ENCODE results near the gene OR51T1.
"Not testable (repeated sequence)": the region's sequence is repeated elsewhere in the genome, so short reads cannot be mapped to it uniquely, and the experiment has no call there.

Gene OR51T1, protein sequence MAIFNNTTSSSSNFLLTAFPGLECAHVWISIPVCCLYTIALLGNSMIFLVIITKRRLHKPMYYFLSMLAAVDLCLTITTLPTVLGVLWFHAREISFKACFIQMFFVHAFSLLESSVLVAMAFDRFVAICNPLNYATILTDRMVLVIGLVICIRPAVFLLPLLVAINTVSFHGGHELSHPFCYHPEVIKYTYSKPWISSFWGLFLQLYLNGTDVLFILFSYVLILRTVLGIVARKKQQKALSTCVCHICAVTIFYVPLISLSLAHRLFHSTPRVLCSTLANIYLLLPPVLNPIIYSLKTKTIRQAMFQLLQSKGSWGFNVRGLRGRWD

DNA sequence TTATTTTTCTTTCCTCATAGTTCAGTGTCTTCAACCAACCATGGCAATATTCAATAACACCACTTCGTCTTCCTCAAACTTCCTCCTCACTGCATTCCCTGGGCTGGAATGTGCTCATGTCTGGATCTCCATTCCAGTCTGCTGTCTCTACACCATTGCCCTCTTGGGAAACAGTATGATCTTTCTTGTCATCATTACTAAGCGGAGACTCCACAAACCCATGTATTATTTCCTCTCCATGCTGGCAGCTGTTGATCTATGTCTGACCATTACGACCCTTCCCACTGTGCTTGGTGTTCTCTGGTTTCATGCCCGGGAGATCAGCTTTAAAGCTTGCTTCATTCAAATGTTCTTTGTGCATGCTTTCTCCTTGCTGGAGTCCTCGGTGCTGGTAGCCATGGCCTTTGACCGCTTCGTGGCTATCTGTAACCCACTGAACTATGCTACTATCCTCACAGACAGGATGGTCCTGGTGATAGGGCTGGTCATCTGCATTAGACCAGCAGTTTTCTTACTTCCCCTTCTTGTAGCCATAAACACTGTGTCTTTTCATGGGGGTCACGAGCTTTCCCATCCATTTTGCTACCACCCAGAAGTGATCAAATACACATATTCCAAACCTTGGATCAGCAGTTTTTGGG, at the start of gene OR51T1:
Gene OR51T1 (plus strand): TSS at position 41 of the 641 bp plus-strand sequence. CDS start 0 bp downstream, at position 41.
- no peak for DNase-seq (ENCODE audit: low read depth)
- TF ChIP-seq, protein P1, sequence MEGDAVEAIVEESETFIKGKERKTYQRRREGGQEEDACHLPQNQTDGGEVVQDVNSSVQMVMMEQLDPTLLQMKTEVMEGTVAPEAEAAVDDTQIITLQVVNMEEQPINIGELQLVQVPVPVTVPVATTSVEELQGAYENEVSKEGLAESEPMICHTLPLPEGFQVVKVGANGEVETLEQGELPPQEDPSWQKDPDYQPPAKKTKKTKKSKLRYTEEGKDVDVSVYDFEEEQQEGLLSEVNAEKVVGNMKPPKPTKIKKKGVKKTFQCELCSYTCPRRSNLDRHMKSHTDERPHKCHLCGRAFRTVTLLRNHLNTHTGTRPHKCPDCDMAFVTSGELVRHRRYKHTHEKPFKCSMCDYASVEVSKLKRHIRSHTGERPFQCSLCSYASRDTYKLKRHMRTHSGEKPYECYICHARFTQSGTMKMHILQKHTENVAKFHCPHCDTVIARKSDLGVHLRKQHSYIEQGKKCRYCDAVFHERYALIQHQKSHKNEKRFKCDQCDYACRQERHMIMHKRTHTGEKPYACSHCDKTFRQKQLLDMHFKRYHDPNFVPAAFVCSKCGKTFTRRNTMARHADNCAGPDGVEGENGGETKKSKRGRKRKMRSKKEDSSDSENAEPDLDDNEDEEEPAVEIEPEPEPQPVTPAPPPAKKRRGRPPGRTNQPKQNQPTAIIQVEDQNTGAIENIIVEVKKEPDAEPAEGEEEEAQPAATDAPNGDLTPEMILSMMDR (IDR thresholded peaks at IDR 0.05; ENCODE audit: control insufficient read depth, extremely low read depth, insufficient read depth): no peak
- H3K4me3 ChIP-seq (ENCODE audit: low read depth, low read length): no peak within 1 kb of the TSS

DNA sequence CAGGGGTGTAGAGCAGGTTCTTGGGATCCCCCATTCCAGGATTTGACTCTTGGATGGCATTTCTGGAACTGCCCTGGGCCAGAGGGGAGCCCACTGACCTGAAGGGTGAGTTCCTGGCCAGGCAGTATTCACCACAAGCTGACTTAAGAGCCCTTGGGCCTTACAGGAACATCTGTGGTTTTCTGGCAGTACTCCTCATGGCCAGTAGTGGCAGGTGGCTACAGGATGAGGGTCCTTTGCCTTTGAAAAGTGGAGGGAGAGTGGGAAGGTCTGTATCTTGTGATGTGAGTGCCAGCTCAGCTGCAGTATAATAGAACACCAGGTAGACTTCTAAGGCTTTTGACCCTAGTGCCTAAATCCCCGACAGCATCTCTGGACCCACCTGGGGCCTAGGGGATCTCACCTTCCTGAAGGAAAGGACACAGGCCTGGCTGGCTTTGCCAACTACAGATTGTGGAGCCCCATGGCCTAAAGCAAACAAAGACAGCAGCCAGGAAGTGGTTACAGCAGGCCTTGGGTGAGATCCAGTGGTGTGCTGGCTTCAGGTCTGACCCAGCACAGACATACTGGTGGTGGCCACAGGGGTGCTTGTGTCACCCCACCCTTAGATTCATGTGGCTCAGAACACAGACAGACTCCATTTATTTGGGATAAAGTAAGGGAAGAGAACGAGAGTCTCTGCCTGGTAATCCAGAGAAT, 41.7 kb upstream of the OR51T1 start:
- no peak overlapping the region for H3K4me3 ChIP-seq (ENCODE audit: low read depth, low read length)
- DNase-seq (ENCODE audit: low read depth): peak; percentile 46
- TF ChIP-seq, protein P1 (IDR thresholded peaks at IDR 0.05; ENCODE audit: control insufficient read depth, extremely low read depth, insufficient read depth): no peak

DNA sequence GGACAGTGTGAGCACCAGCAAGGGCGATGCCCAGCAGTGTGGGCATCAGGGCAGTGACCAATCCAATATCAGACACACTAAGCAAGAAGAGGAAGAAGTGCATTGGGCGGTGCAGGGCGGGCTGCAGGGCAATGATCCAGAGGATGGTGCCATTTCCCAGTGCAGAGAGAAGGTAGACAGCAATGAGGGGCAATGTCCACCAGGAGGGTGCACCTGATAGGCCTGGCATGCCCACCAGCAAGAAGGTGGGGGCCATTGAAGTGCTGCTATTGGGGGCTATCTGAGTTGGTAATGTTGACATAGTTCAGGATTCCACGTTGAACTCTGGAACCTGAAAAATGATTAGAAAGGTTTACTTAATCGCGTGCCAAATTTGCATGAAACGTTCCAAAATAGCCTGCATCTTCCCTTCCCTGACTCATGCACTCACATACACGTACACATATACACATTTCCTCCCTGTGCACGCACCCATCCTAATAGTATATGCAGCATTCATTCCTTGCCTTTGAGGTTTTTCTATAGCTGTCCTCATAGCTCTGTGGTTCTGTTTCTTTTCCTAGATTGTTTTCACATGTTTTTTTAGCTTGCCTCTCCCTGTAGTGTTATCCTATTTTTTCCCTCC, 32.7 kb upstream of the OR51T1 start, which contains the start of gene OR51S1:
Gene OR51S1 (minus strand): TSS at position 301 of the 625 bp plus-strand sequence. CDS start 0 bp downstream, at position 301.
- TF ChIP-seq, protein P1 (IDR thresholded peaks at IDR 0.05; ENCODE audit: control insufficient read depth, extremely low read depth, insufficient read depth): no peak
- no peak for DNase-seq (ENCODE audit: low read depth)
- no peak within 1 kb of the TSS for H3K4me3 ChIP-seq (ENCODE audit: low read depth, low read length)

DNA sequence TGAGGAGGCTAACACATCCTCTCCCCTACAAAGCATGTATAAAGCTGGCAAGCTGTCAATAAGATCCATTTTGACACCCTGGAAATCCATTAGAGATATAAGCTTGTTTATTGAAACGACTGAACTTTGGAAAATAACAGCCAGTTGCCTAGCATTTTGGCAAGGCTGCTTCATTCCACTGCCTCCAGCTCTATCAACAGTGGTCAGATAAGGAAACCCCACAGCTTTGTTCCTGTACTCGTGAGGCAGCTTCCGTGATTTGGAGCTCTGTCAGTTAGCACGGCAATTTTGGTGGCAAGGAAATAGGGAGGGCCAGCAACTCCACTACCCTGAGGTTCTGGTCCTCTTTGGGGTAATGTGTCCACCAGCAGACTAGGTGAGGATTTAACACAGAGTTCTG, 30.7 kb upstream of the OR51T1 start:
- TF ChIP-seq, protein P1 (IDR thresholded peaks at IDR 0.05; ENCODE audit: control insufficient read depth, extremely low read depth, insufficient read depth): no peak
- no peak for DNase-seq (ENCODE audit: low read depth)
- H3K4me3 ChIP-seq (ENCODE audit: low read depth, low read length): no peak overlapping the region

DNA sequence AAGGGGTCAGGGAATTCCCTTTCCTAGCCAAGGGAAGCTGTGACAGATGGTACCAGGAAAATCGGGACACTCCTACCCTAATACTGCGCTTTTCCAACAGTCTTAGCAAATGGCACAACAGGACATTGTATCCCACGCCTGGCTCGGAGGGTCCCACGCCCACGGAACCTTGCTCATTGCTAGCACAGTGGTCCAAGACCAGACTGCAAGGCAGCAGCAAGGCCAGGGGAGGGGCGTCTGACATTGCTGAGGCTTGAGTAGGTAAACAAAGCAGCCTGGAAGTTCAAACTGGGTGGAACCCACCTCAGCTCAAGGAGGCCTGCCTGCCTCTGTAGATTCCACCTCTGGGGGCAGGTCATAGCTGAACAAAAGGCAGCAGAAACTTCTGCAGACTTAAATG, 27.4 kb upstream of the OR51T1 start:
- H3K4me3 ChIP-seq (ENCODE audit: low read depth, low read length); DNase-seq (ENCODE audit: low read depth): not testable (repeated sequence)

DNA sequence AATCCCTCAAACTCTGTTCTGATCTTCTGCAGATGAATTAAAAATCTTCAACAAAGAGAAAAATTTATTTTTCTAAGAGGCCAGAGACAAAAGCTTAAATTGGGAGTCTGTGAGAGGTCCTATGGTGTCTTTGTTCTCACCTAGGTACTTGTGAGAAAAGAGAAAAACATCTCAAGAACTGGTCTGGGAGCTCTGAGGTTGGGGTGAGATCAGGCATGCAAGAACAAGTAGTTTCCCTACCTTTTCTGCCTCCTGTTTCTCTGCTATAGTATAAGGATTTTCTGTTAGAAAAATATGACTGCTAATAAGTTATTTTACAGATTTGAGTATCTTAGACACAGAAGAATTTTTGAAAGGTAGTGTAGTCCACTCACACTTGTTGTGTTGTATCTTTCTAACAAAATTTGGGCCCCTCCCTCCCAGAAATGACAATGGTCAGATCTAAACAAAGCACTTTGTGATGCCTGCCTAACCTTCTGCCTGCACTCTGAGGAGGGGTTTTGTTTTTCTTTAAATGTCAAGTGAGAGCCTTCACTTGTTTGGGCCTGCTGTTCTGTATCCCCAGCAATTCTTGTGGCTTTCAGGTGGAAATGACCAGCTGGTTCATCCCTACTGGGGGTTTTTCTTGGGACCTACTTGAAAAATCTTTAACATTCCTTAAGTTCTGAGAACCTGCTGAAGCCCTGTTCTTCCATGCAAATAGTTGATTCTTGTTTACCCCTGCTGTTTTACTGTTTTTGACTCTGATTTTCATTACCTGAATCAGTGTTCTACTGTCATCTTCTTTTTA, 19.1 kb upstream of the OR51T1 start:
- H3K4me3 ChIP-seq (ENCODE audit: low read depth, low read length): no peak overlapping the region
- TF ChIP-seq, protein P1 (IDR thresholded peaks at IDR 0.05; ENCODE audit: control insufficient read depth, extremely low read depth, insufficient read depth): no peak
- no peak for DNase-seq (ENCODE audit: low read depth)
